Measurements from ENCODE around the gene SLC35A2.

Gene SLC35A2

GRCh38 chrX:48923771-48924170 is 12.3 kb upstream of the SLC35A2 start:
- no peaks in the 10 kb centered on the region for H3K79me2 ChIP-seq (ENCODE audit: control insufficient read depth, insufficient read depth, low read length)
- H3K23ac ChIP-seq (ENCODE audit: low read length): no peak overlapping the region
- H3K9ac ChIP-seq (ENCODE audit: low read length): no peak overlapping the region
- H3K18ac ChIP-seq (ENCODE audit: low read length): no peak overlapping the region
- WGBS (ENCODE audit: extremely low coverage, insufficient coverage, low lambda C conversion rate): no CpG with 5 or more reads among the region's 13 CpGs
- H2BK5ac ChIP-seq (ENCODE audit: low read length): no peak overlapping the region
- no peak overlapping the region for H2BK15ac ChIP-seq (replicated peaks; ENCODE audit: low read depth)
- H3K4me1 ChIP-seq (ENCODE audit: control insufficient read depth, low read depth, low read length): peaks cover 9% of the 10 kb centered on the region
- no peak overlapping the region for H4K8ac ChIP-seq (ENCODE audit: low read depth, low read length)
- H3K4me3 ChIP-seq (ENCODE audit: low read length): no peak overlapping the region
- no peaks in the 10 kb centered on the region for H3K79me1 ChIP-seq (ENCODE audit: low read length)
- no peak overlapping the region for H2AK5ac ChIP-seq (ENCODE audit: low read length)
- H3K4me2 ChIP-seq (ENCODE audit: low read length): no peak overlapping the region
- no peak overlapping the region for H3K56ac ChIP-seq (ENCODE audit: low read length)
- H4K5ac ChIP-seq (ENCODE audit: low read length): no peak overlapping the region
- H3K27me3 ChIP-seq (ENCODE audit: insufficient read depth, low read length, poor library complexity): no peaks in the 10 kb centered on the region
- H3K36me3 ChIP-seq (ENCODE audit: control insufficient read depth, insufficient read depth, low read length): peaks cover 2% of the 10 kb centered on the region
- no peak overlapping the region for H3K4ac ChIP-seq (ENCODE audit: low read depth, low read length)
- H2BK120ac ChIP-seq (ENCODE audit: low read depth, low read length): no peak overlapping the region
- DNase-seq: no peak
- H3K27ac ChIP-seq (ENCODE audit: low read depth, low read length): no peak overlapping the region

- peak; percentile 52 for DNase-seq
- peaks cover 2% of the 10 kb centered on the region for H3K36me3 ChIP-seq (ENCODE audit: control insufficient read depth, insufficient read depth, low read length)
Measured at GRCh38 chrX:48920718-48921104, 9.3 kb upstream of the SLC35A2 start.

GRCh38 chrX:48919947-48920717 is 8.7 kb upstream of the SLC35A2 start:
- H3K23ac ChIP-seq (ENCODE audit: low read length): peak overlapping the region; percentile 48

More at GRCh38 chrX:48920718-48921104, 9.3 kb upstream of the SLC35A2 start:
- H3K27ac ChIP-seq (ENCODE audit: low read depth, low read length): no peak overlapping the region
- no peak overlapping the region for H2BK5ac ChIP-seq (ENCODE audit: low read length)
- no peaks in the 10 kb centered on the region for H3K27me3 ChIP-seq (ENCODE audit: insufficient read depth, low read length, poor library complexity)
- H3K56ac ChIP-seq (ENCODE audit: low read length): no peak overlapping the region
- no peak overlapping the region for H2AK5ac ChIP-seq (ENCODE audit: low read length)
- no CpG with 5 or more reads among the region's 4 CpGs for WGBS (ENCODE audit: extremely low coverage, insufficient coverage, low lambda C conversion rate)
- no peak overlapping the region for H3K23ac ChIP-seq (ENCODE audit: low read length)
- peaks cover 9% of the 10 kb centered on the region for H3K4me1 ChIP-seq (ENCODE audit: control insufficient read depth, low read depth, low read length)
- H3K4me2 ChIP-seq (ENCODE audit: low read length): no peak overlapping the region
- no peaks in the 10 kb centered on the region for H3K79me1 ChIP-seq (ENCODE audit: low read length)
- H2BK120ac ChIP-seq (ENCODE audit: low read depth, low read length): no peak overlapping the region
- H4K5ac ChIP-seq (ENCODE audit: low read length): no peak overlapping the region
- H3K4me3 ChIP-seq (ENCODE audit: low read length): no peak overlapping the region
- H3K4ac ChIP-seq (ENCODE audit: low read depth, low read length): no peak overlapping the region
- no peak overlapping the region for H3K9ac ChIP-seq (ENCODE audit: low read length)
- H4K8ac ChIP-seq (ENCODE audit: low read depth, low read length): no peak overlapping the region
- no peak overlapping the region for H3K18ac ChIP-seq (ENCODE audit: low read length)
- no peak overlapping the region for H2BK15ac ChIP-seq (replicated peaks; ENCODE audit: low read depth)
- peaks cover 15% of the 10 kb centered on the region for H3K79me2 ChIP-seq (ENCODE audit: control insufficient read depth, insufficient read depth, low read length)

GRCh38 chrX:48919360-48919841 is 8.0 kb upstream of the SLC35A2 start:
- Histone ChIP-seq H2AK5ac (ENCODE audit: low read length) (no peak overlapping the region), H2BK120ac (ENCODE audit: low read depth, low read length) (no peak overlapping the region), H4K8ac (ENCODE audit: low read depth, low read length) (no peak overlapping the region), H2BK5ac (ENCODE audit: low read length) (no peak overlapping the region), H3K4me2 (ENCODE audit: low read length) (peak overlapping the region; percentile 38), H3K27me3 (ENCODE audit: insufficient read depth, low read length, poor library complexity) (no peaks in the 10 kb centered on the region), H3K4me3 (ENCODE audit: low read length) (peak overlapping the region; percentile 16), H3K4ac (ENCODE audit: low read depth, low read length) (peak overlapping the region; percentile 68), H2BK15ac (replicated peaks; ENCODE audit: low read depth) (no peak overlapping the region), H3K36me3 (ENCODE audit: control insufficient read depth, insufficient read depth, low read length) (peaks cover 2% of the 10 kb centered on the region), H3K27ac (ENCODE audit: low read depth, low read length) (peak overlapping the region; percentile 87), H3K23ac (ENCODE audit: low read length) (no peak overlapping the region), H3K56ac (ENCODE audit: low read length) (peak overlapping the region; percentile 82), H3K9ac (ENCODE audit: low read length) (peak overlapping the region; percentile 74), H3K18ac (ENCODE audit: low read length) (peak overlapping the region; percentile 44), H4K5ac (ENCODE audit: low read length) (no peak overlapping the region), H3K79me2 (ENCODE audit: control insufficient read depth, insufficient read depth, low read length) (peaks cover 15% of the 10 kb centered on the region), H3K4me1 (ENCODE audit: control insufficient read depth, low read depth, low read length) (peaks cover 9% of the 10 kb centered on the region), H3K79me1 (ENCODE audit: low read length) (no peaks in the 10 kb centered on the region)
- peak; percentile 63 for DNase-seq
- no CpG with 5 or more reads among the region's 15 CpGs for WGBS (ENCODE audit: extremely low coverage, insufficient coverage, low lambda C conversion rate)

More at GRCh38 chrX:48919947-48920717, 8.7 kb upstream of the SLC35A2 start:
- Histone ChIP-seq H3K4me1 (ENCODE audit: control insufficient read depth, low read depth, low read length) (peaks cover 9% of the 10 kb centered on the region), H2BK5ac (ENCODE audit: low read length) (peak overlapping the region; percentile 29), H3K4me2 (ENCODE audit: low read length) (no peak overlapping the region), H4K5ac (ENCODE audit: low read length) (no peak overlapping the region), H3K79me2 (ENCODE audit: control insufficient read depth, insufficient read depth, low read length) (peaks cover 15% of the 10 kb centered on the region), H3K9ac (ENCODE audit: low read length) (peak overlapping the region; percentile 74), H3K4ac (ENCODE audit: low read depth, low read length) (peak overlapping the region; percentile 68), H2BK120ac (ENCODE audit: low read depth, low read length) (no peak overlapping the region), H3K27ac (ENCODE audit: low read depth, low read length) (peak overlapping the region; percentile 87), H3K18ac (ENCODE audit: low read length) (no peak overlapping the region), H3K27me3 (ENCODE audit: insufficient read depth, low read length, poor library complexity) (no peaks in the 10 kb centered on the region), H2BK15ac (replicated peaks; ENCODE audit: low read depth) (no peak overlapping the region), H3K56ac (ENCODE audit: low read length) (peak overlapping the region; percentile 82), H3K79me1 (ENCODE audit: low read length) (no peaks in the 10 kb centered on the region), H3K36me3 (ENCODE audit: control insufficient read depth, insufficient read depth, low read length) (peaks cover 2% of the 10 kb centered on the region), H3K4me3 (ENCODE audit: low read length) (no peak overlapping the region), H4K8ac (ENCODE audit: low read depth, low read length) (no peak overlapping the region), H2AK5ac (ENCODE audit: low read length) (peak overlapping the region; percentile 48)
- WGBS (ENCODE audit: extremely low coverage, insufficient coverage, low lambda C conversion rate): no CpG with 5 or more reads among the region's 8 CpGs
- DNase-seq: no peak

- Histone ChIP-seq H2BK5ac (ENCODE audit: low read length) (peak within 1 kb of the TSS; percentile 45), H4K8ac (ENCODE audit: low read depth, low read length) (no peak within 1 kb of the TSS), H3K9ac (ENCODE audit: low read length) (peak within 1 kb of the TSS; percentile 83), H3K79me2 (ENCODE audit: control insufficient read depth, insufficient read depth, low read length) (peaks cover 15% of the 10 kb centered on the region), H2BK120ac (ENCODE audit: low read depth, low read length) (no peak within 1 kb of the TSS), H3K56ac (ENCODE audit: low read length) (peak within 1 kb of the TSS; percentile 88), H3K36me3 (ENCODE audit: control insufficient read depth, insufficient read depth, low read length) (no peaks in the 10 kb centered on the region), H3K27ac (ENCODE audit: low read depth, low read length) (peak within 1 kb of the TSS; percentile 87), H2BK15ac (replicated peaks; ENCODE audit: low read depth) (no peak within 1 kb of the TSS), H3K79me1 (ENCODE audit: low read length) (no peaks in the 10 kb centered on the region), H4K5ac (ENCODE audit: low read length) (no peak within 1 kb of the TSS), H2AK5ac (ENCODE audit: low read length) (no peak within 1 kb of the TSS), H3K18ac (ENCODE audit: low read length) (peak within 1 kb of the TSS; percentile 61), H3K4me3 (ENCODE audit: low read length) (peak within 1 kb of the TSS; percentile 74), H3K27me3 (ENCODE audit: insufficient read depth, low read length, poor library complexity) (no peaks in the 10 kb centered on the region), H3K4me1 (ENCODE audit: control insufficient read depth, low read depth, low read length) (peaks cover 9% of the 10 kb centered on the region), H3K23ac (ENCODE audit: low read length) (no peak within 1 kb of the TSS), H3K4ac (ENCODE audit: low read depth, low read length) (peak within 1 kb of the TSS; percentile 68), H3K4me2 (ENCODE audit: low read length) (peak within 1 kb of the TSS; percentile 64)
- DNase-seq: peak; percentile 99
- WGBS (ENCODE audit: extremely low coverage, insufficient coverage, low lambda C conversion rate): no CpG with 5 or more reads among the region's 55 CpGs
Measured at GRCh38 chrX:48918643-48919340, 7.3 kb upstream of the SLC35A2 start, which contains the start of gene PIM2. Gene PIM2 (minus strand): TSS chrX:48919024. CDS start chrX:48918834, 190 bp downstream.
